Measurements from ENCODE around the gene NINJ1. TPM values are rescaled to one million over a fixed set of nuclear protein-coding genes. Genes with fewer than 3 reads are reported as not detected.

NINJ1 gene
- total RNA-seq, 1 donor from 2014 or later = 34.7 TPM

- no peaks in the 10 kb centered on the region for H3K36me3 Mint-ChIP-seq
- H3K9me3 Mint-ChIP-seq = no peaks in the 10 kb centered on the region
- no peaks in the 10 kb centered on the region for H3K4me1 Mint-ChIP-seq
- H3K27ac Mint-ChIP-seq = no peak overlapping the region
- no peak overlapping the region for H3K4me3 Mint-ChIP-seq
- no peak for DNase-seq (ENCODE audit: low spot score in 2 of 2, unreplicated experiment in 2 of 2)
- H3K27me3 Mint-ChIP-seq (ENCODE audit: low read depth) = peaks cover 43% of the 10 kb centered on the region
- no peak for TF ChIP-seq CTCF (IDR thresholded peaks at IDR 0.05; ENCODE audit: unreplicated experiment)
Observed at GRCh38 chr9:93178851-93179786, 45.1 kb upstream of the NINJ1 start.

GRCh38 chr9:93177676-93178075 is 43.6 kb upstream of the NINJ1 start:
- no peak for DNase-seq (ENCODE audit: low spot score in 2 of 2, unreplicated experiment in 2 of 2)
- no peaks in the 10 kb centered on the region for H3K9me3 Mint-ChIP-seq
- H3K27me3 Mint-ChIP-seq (ENCODE audit: low read depth) = peaks cover 32% of the 10 kb centered on the region
- peaks cover 5% of the 10 kb centered on the region for H3K4me1 Mint-ChIP-seq
- H3K27ac Mint-ChIP-seq = no peak overlapping the region
- H3K4me3 Mint-ChIP-seq = no peak overlapping the region
- no peak for TF ChIP-seq CTCF (IDR thresholded peaks at IDR 0.05; ENCODE audit: unreplicated experiment)
- H3K36me3 Mint-ChIP-seq = no peaks in the 10 kb centered on the region

- Mint-ChIP-seq H3K27me3 (ENCODE audit: low read depth) (peaks cover 5% of the 10 kb centered on the region), H3K36me3 (no peaks in the 10 kb centered on the region), H3K4me3 (no peak overlapping the region), H3K4me1 (peaks cover 5% of the 10 kb centered on the region), H3K9me3 (no peaks in the 10 kb centered on the region), H3K27ac (no peak overlapping the region)
- no peak for TF ChIP-seq CTCF (IDR thresholded peaks at IDR 0.05; ENCODE audit: unreplicated experiment)
- no peak for DNase-seq (ENCODE audit: low spot score in 2 of 2, unreplicated experiment in 2 of 2)
Observed at GRCh38 chr9:93174976-93175375, 40.9 kb upstream of the NINJ1 start.

GRCh38 chr9:93173365-93174051 is 39.5 kb upstream of the NINJ1 start:
- H3K36me3 Mint-ChIP-seq = no peaks in the 10 kb centered on the region
- TF ChIP-seq CTCF (IDR thresholded peaks at IDR 0.05; ENCODE audit: unreplicated experiment) = no peak
- H3K4me3 Mint-ChIP-seq = no peak overlapping the region
- DNase-seq (ENCODE audit: low spot score in 2 of 2, unreplicated experiment in 2 of 2) = no peak
- H3K27me3 Mint-ChIP-seq (ENCODE audit: low read depth) = peaks cover under 1% of the 10 kb centered on the region
- peaks cover 5% of the 10 kb centered on the region for H3K4me1 Mint-ChIP-seq
- no peaks in the 10 kb centered on the region for H3K9me3 Mint-ChIP-seq
- H3K27ac Mint-ChIP-seq = no peak overlapping the region

GRCh38 chr9:93172666-93173364 is 38.8 kb upstream of the NINJ1 start:
- Mint-ChIP-seq H3K27me3 (ENCODE audit: low read depth) (no peaks in the 10 kb centered on the region), H3K36me3 (no peaks in the 10 kb centered on the region), H3K9me3 (no peaks in the 10 kb centered on the region), H3K27ac (no peak overlapping the region), H3K4me3 (no peak overlapping the region), H3K4me1 (peaks cover 5% of the 10 kb centered on the region)
- no peak for TF ChIP-seq CTCF (IDR thresholded peaks at IDR 0.05; ENCODE audit: unreplicated experiment)
- DNase-seq (ENCODE audit: low spot score in 2 of 2, unreplicated experiment in 2 of 2) = no peak

All from mesothelial cell of epicardium (in vitro differentiated cells).